GM23338 (cell line): ENCODE measurements around the gene ARHGEF17.

Experiments
- CREB1 ChIP-seq: fragments of 250-450 bp; sonication (Bioruptor Pico); IDR thresholded peaks from 2 replicates; pipeline ENCODE4 v1.5.0; 2020; ENCODE audit warnings: low read depth, mild to moderate bottlenecking, moderate library complexity
- CTCF ChIP-seq, 2 experiments: fragments of 200-600 bp in 1 of 2; sonication (generic) in 1 of 2; conservative IDR thresholded peaks; 2 replicates each; pipeline versions ENCODE4 v1.5.1 to v1.6.1; 2016 to 2017; ENCODE audit warnings: antibody characterized with exemption in 2 of 2, low read depth in 2 of 2, mild to moderate bottlenecking in 2 of 2, moderate library complexity in 1 of 2
- ETS1 ChIP-seq: IDR thresholded peaks from 2 replicates; pipeline ENCODE4 v1.6.1; 2016; ENCODE audit warnings: antibody characterized with exemption
- EZH2 ChIP-seq: fragments of 200-600 bp; sonication (generic); IDR thresholded peaks from one replicate; pipeline ENCODE4 v1.8.0; 2017; ENCODE audit warnings: antibody characterized with exemption, mild to moderate bottlenecking, low read depth; ENCODE audit not compliant: unreplicated experiment
- EZH2phosphoT487 ChIP-seq: fragments of 200-600 bp; sonication (generic); IDR thresholded peaks from one replicate; pipeline ENCODE4 v1.8.1; 2018; ENCODE audit warnings: antibody characterized with exemption; ENCODE audit not compliant: unreplicated experiment
- JUNB ChIP-seq: IDR thresholded peaks from one replicate; pipeline ENCODE4 v1.6.1; 2016; ENCODE audit warnings: antibody characterized with exemption; ENCODE audit not compliant: unreplicated experiment
- NANOG ChIP-seq: IDR thresholded peaks from 2 replicates; pipeline ENCODE4 v1.6.1; 2016; ENCODE audit warnings: antibody characterized with exemption, borderline replicate concordance
- POLR2AphosphoS5 ChIP-seq: IDR thresholded peaks from 2 replicates; pipeline ENCODE4 v1.6.1; 2016; ENCODE audit warnings: antibody characterized with exemption, low read depth
- REST ChIP-seq: IDR thresholded peaks from one replicate; pipeline ENCODE4 v1.6.1; 2018; ENCODE audit warnings: antibody characterized with exemption; ENCODE audit not compliant: unreplicated experiment
- STAT1 ChIP-seq: IDR thresholded peaks from one replicate; pipeline ENCODE4 v1.6.1; 2016; ENCODE audit warnings: antibody characterized with exemption; ENCODE audit not compliant: unreplicated experiment
- ZNF114 ChIP-seq: fragments of 250-450 bp; sonication (Bioruptor Pico); IDR thresholded peaks from 2 replicates; pipeline ENCODE4 v1.5.0; 2020; ENCODE audit warnings: mild to moderate bottlenecking, moderate library complexity
- ZNF331 ChIP-seq: fragments of 250-450 bp; sonication (Bioruptor Pico); IDR thresholded peaks from 2 replicates; pipeline ENCODE4 v1.5.0; 2020; ENCODE audit warnings: low read depth, mild to moderate bottlenecking, moderate library complexity
- ZNF462 ChIP-seq: fragments of 250-450 bp; sonication (Bioruptor Pico); IDR thresholded peaks from 2 replicates; pipeline ENCODE4 v1.5.0; 2020; ENCODE audit warnings: mild to moderate bottlenecking, moderate library complexity

GRCh38 chr11:73388265-73389133, 80.4 kb downstream of the ARHGEF17 start:
- TF ChIP-seq CTCF (conservative IDR thresholded peaks at IDR 0.05; ENCODE audit: low read depth in 2 of 2) (no peak), REST (peak; percentile 43), EZH2 (no peak), POLR2AphosphoS5 (no peak), NANOG (no peak), CREB1 (no peak), EZH2phosphoT487 (no peak), JUNB (no peak), ETS1 (no peak), STAT1 (no peak), ZNF462 (CRISPR knock-in tag) (no peak), ZNF331 (CRISPR knock-in tag) (no peak), ZNF114 (no peak)
